GM12874 (cell line): ENCODE data around the gene GAS6.

Experiments
- TF ChIP-seq, protein P1 (sequence below): IDR thresholded peaks from 2 replicates; pipeline ENCODE4 v1.5.1; 2011; ENCODE audit warnings: low read depth, mild to moderate bottlenecking, control low read depth, low read length, moderate library complexity; ENCODE audit not compliant: insufficient read depth

Gene GAS6

DNA sequence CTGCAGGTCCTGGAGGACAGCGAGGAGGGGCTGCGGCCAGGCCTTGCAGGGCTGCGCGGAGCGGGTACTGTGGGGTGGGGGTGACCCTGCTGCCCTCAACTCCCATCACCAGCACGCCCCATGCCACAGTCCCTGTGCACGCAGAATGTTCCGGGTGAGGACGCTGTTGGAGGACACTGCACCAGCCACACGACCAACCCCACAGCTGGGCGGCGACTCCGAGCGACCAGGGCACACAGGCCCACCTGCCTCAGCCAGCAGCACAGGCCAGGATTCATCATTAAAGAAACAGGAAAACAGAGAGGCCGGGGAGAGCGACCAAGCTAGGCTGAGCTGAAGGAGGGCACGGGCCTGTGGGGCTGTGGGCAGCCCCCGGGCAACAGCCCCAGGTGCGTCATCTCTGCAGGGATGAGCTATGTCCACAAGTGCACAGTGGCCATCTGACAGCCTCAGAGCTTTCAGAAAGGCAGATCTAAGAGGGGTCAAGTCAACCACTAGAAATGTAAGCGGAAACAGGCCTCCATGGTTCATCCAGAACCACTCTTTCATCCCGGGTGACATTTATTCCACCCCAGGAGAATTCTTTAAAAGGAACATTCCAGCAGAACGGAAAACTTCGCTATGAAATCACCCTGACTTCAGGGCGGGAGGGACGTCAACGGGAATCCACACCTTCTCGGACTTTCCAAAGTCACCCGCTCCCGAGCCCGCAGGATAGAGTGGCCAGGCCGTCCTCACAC, 1.5 kb downstream of the GAS6 start:
- TF ChIP-seq, protein P1, sequence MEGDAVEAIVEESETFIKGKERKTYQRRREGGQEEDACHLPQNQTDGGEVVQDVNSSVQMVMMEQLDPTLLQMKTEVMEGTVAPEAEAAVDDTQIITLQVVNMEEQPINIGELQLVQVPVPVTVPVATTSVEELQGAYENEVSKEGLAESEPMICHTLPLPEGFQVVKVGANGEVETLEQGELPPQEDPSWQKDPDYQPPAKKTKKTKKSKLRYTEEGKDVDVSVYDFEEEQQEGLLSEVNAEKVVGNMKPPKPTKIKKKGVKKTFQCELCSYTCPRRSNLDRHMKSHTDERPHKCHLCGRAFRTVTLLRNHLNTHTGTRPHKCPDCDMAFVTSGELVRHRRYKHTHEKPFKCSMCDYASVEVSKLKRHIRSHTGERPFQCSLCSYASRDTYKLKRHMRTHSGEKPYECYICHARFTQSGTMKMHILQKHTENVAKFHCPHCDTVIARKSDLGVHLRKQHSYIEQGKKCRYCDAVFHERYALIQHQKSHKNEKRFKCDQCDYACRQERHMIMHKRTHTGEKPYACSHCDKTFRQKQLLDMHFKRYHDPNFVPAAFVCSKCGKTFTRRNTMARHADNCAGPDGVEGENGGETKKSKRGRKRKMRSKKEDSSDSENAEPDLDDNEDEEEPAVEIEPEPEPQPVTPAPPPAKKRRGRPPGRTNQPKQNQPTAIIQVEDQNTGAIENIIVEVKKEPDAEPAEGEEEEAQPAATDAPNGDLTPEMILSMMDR, result no peak

DNA sequence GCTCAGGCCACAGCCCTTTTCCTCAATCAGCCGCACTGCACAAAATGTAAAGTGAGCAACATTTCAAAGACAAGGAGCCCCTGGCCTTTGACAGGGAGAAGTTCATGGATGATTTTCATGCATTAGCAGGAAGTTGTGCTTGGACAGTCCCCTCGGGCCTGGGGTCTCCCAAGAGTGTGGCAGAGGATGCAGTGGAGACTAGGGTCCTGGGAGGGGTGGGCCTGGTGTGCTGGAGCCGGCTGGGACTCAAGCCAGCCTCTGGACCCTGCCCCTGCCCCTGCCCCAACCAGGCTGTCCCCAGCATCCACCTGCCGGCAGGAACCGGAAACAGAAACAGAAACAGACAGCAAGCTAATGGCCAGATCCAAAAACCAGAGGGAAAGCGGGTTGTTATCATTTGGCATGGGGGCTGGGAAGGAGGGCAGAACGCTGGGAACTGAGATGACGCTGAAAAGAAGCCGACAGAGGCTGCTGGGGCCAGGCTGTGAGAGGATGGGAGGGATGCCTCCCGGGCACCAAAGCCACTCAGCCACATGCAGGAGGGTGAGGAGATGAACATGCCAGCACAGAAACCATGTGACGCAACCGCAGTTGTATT, 2.3 kb downstream of the GAS6 start:
- TF ChIP-seq, protein P1, result no peak

DNA sequence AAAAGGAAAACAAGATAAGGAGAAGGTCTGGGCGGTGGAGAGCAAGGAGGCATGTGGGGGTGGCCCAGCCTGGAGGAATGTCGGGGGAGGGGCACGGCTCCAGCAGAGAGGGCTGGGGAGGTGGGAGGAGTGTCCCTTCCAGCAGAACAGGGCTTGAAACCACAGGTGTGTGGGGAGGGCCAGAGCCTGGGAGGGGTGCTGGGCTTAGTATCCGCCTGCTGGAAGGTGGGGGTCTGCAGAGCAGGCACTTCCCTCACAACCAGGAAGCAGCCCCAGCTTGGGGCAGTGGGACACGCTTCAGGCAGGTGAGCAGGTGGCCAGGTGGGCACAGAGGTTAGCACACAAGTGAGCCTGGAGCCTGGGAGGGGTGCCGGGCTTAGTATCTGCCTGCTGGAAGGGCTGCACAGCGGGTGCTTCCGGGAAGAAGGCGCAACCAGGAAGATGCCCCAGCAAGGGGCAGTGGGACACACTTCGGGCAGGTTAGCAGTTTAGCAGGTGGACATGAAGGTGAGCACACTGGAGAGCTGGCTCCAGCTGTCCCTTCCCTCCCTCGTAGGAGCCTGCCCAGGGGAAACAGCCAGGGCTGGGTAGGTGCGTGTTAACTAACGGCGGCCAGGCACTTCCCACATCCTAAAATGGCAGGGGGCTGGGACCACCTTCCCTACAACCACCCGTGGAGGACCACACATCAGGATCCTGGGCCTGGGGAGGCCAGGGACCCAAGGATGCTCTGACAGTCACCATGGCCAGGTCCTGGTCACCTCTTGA, 3.0 kb downstream of the GAS6 start:
- TF ChIP-seq, protein P1, result no peak

DNA sequence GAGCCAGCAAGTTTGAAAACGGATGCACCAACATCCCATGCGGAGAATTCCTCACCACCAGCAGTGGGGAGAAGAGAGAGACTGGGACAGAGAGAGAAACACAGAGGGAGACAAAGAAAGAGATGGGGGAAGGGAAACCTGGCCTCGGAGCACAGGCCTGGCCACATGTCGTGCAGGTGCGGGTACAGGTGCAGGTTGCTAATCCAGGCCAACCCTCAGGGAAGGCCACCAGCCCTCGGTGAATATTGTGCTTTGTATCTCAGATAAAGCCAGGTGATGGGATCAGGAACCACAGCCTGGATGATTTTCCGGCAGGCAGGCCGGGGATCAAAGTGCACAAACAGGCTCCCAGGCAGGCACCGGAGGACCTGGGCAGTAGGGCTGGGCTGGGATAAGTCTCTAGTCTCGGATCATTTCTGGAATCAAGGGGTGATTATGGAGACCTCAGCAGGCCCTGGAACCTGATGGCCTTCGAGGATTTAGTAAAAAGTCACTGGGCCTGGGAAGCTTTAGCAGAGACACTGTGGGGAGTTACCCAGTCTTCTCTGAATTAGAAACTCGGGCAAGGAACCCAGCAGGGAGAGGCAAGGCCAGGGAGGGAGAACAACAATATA, 3.7 kb downstream of the GAS6 start:
- TF ChIP-seq, protein P1, result no peak

DNA sequence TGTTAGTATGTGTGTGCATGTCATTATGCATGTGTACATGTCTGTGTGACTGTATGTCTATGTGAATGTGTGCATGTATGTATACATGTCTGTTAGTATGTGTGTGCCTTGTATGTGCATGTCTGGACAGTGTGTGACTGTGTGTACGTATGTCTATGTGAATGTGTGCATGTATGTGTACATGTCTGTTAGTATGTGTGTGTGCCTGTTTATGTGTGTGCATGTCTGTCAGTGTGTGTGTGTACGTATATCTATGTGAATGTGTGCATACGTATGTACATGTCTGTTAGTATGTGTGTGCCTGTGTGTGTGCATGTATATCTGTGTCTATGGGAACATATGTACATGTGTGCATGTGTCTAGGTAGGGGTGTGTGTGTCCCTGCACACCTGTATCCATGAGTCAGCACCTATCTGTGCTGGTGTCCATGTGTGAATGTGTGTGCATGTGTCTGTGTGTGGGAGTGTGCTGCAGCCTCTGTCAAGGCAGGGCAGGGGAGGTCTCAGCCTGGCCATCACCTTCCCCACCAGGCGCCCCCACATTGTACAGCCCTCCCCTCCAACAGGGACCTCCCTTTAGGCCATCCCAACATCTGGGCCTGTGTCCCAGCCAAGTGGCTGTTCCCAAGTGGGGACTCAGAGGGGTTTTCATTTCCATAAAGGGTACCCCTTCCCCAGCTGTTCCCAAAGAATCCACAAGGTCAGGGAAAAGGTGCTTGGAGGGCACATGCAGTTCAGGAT, 4.4 kb downstream of the GAS6 start:
- TF ChIP-seq, protein P1, result no peak

DNA sequence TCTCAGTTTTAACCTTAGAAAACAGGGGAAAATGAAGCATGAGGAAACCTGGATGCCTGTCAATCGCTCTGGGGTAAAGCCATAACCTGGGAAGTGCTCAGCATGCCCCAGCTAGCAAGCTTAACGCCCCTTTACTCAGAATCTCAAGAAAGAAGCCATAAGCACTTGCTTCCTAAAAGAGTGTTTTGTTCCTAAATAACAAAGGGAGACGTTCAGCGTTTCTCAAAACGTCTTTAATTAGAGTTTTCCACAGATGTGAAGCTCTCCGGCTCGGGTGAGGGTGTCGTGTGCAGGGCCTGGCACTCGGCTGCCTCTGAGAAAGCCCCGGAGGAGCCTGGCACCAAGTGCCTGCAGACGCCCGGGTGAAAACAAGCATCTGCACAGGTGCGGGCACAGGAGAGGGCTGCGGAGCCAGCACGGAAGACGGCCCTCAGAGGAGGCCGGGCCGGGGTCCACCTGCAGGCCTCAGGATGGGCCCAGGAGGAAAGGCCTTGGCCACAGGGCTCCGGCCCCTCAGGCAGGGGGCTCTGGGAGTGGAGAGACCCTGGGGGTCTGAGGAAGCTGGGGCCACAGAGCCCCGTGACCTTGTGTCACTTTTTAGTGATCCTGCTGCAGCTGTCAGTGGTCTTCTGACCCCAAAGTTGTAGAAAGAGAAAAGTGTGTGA, 6.2 kb downstream of the GAS6 start:
- TF ChIP-seq, protein P1, result no peak
